ENCODE results near the gene CEP162.
"Not testable (repeated sequence)": the region's sequence is repeated elsewhere in the genome, so short reads cannot be mapped to it uniquely, and the experiment has no call there.

The CEP162 gene

DNA sequence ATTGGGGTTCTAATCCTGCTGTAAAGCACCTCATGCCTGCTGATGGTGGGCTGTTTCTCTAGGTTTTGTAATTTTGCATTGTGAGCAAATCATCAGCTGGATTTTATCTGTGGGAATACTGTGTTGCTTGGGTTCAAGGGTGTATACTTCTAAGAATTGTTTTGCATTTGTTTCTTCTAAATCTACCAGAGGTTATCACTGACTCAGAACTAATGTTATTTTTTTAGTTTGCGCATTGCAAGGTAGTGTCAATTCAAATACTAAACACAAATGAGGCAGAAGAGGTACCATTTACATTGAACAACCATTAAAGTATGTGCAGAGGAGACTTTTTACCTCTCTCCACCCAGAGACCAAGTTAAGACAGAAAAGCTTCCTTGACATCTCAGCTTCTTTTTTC is 60.0 kb downstream of the CEP162 start:
- no peak overlapping the region for H3K4me3 ChIP-seq (ENCODE audit: low read length)
- H3K4me1 ChIP-seq (ENCODE audit: control insufficient read depth, insufficient read depth, low read length), result no peaks in the 10 kb centered on the region
- no peak overlapping the region for H3K27ac ChIP-seq (ENCODE audit: low read depth, low read length)
- H3K27me3 ChIP-seq (ENCODE audit: control insufficient read depth, insufficient read depth, low read length), result no peaks in the 10 kb centered on the region
- H3K9ac ChIP-seq (ENCODE audit: low read length), result no peak overlapping the region
- peaks cover 4% of the 10 kb centered on the region for H3K36me3 ChIP-seq (ENCODE audit: control insufficient read depth, insufficient read depth, low read length)

DNA sequence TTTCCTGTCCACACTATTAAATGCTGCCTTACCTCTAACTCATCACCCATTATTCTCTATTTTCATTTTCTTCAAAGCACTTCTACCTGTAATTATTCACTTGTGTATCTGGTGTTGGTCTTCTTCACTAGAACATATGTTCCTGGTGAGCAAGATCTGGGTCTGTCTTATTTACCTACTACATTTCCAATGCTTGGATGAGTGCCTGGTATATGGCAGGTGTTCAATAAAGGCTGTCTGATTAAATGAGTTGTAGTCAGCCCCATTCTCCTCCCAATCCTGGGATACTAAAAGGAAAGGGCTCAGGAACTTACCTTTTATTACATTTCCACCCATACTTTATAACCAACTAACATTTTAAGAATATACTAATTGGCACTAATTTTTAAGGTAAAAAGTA is 61.0 kb downstream of the CEP162 start:
- H3K27me3 ChIP-seq (ENCODE audit: control insufficient read depth, insufficient read depth, low read length), result no peaks in the 10 kb centered on the region
- H3K36me3 ChIP-seq (ENCODE audit: control insufficient read depth, insufficient read depth, low read length), result peaks cover 4% of the 10 kb centered on the region
- no peaks in the 10 kb centered on the region for H3K4me1 ChIP-seq (ENCODE audit: control insufficient read depth, insufficient read depth, low read length)
- no peak overlapping the region for H3K9ac ChIP-seq (ENCODE audit: low read length)
- no peak overlapping the region for H3K4me3 ChIP-seq (ENCODE audit: low read length)
- H3K27ac ChIP-seq (ENCODE audit: low read depth, low read length), result no peak overlapping the region

DNA sequence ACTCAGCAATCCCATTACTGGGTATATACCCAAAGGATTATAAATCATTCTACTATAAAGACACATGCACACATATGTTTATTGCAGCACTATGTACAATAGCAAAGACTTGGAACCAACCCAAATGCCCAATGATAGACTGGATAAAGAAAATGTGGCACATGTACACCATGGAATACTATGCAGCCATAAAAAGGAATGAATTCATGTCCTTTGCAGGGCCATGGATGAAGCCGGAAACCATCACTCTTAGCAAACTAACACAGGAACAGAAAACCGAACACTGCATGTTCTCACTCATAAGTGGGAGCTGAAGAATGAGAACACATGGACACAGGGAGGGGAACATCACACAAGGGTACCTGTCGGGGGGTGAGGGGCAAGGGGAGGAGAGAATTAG is 63.1 kb downstream of the CEP162 start:
- H3K4me3 ChIP-seq (ENCODE audit: low read length); H3K4me1 ChIP-seq (ENCODE audit: control insufficient read depth, insufficient read depth, low read length); H3K27me3 ChIP-seq (ENCODE audit: control insufficient read depth, insufficient read depth, low read length); H3K36me3 ChIP-seq (ENCODE audit: control insufficient read depth, insufficient read depth, low read length); H3K9ac ChIP-seq (ENCODE audit: low read length); H3K27ac ChIP-seq (ENCODE audit: low read depth, low read length): not testable (repeated sequence)

DNA sequence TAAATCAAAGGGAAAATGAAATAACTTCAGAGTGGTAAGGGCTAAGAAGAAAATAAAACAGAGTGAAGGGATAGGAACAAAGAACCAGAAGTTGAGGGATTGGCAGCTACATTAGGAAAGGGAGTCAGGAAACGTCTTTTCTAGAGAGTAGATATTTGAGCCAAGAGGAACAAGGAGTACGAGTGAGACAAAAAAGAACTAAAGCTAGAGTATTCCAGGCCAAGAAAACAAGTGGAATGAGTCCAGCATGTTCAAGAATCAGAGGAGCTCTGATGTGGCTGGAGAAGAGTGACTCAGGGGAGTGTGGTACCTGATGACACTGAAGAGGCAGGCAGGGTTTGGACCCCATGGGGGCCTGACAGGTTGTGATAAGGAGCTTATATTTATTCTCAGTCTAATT is 66.3 kb downstream of the CEP162 start:
- Histone ChIP-seq H3K4me3 (ENCODE audit: low read length) (no peak overlapping the region), H3K9ac (ENCODE audit: low read length) (no peak overlapping the region), H3K36me3 (ENCODE audit: control insufficient read depth, insufficient read depth, low read length) (peaks cover 4% of the 10 kb centered on the region), H3K4me1 (ENCODE audit: control insufficient read depth, insufficient read depth, low read length) (no peaks in the 10 kb centered on the region), H3K27me3 (ENCODE audit: control insufficient read depth, insufficient read depth, low read length) (no peaks in the 10 kb centered on the region), H3K27ac (ENCODE audit: low read depth, low read length) (no peak overlapping the region)

DNA sequence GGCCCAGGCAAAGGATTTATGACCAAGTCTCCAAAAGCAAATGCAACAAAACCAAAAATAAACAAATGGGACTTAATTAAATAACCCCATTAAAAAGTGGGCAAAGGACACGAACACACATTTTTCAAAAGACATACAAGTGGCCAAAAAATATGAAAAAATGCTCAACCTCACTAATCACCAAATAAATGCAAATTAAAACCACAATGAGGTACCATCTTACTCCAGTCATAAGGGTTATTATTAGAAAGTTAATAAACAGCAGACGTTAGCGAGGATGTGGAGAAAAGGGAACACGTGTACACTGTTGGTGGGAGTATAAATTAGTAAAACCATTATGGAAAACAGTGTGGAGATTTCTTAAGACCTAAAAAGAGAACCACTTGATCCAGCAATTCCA is 71.1 kb downstream of the CEP162 start:
- H3K4me1 ChIP-seq (ENCODE audit: control insufficient read depth, insufficient read depth, low read length), result no peaks in the 10 kb centered on the region
- H3K4me3 ChIP-seq (ENCODE audit: low read length), result no peak overlapping the region
- peaks cover 8% of the 10 kb centered on the region for H3K36me3 ChIP-seq (ENCODE audit: control insufficient read depth, insufficient read depth, low read length)
- H3K27ac ChIP-seq (ENCODE audit: low read depth, low read length), result no peak overlapping the region
- no peak overlapping the region for H3K9ac ChIP-seq (ENCODE audit: low read length)
- no peaks in the 10 kb centered on the region for H3K27me3 ChIP-seq (ENCODE audit: control insufficient read depth, insufficient read depth, low read length)

DNA sequence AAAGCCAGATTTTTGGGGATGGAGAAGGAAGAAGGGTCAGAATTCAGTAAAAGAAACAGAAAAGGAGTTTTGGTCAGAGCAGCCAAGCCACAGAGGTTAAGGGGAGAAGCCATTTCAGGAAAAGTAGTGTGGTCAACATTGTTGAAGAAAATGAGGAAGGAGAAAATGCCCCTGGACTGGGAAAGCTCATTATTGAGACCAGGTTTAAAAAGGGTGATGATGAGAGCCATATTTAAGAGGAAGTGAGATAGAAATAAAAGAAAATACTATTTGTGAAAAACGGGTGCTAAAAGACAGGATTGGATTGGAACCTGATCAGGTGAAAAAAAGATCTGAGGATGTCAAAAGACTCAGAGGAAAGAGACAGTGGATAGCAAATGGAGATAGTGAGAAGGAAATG is 75.8 kb downstream of the CEP162 start:
- H3K36me3 ChIP-seq (ENCODE audit: control insufficient read depth, insufficient read depth, low read length), result peaks cover 8% of the 10 kb centered on the region
- no peak overlapping the region for H3K9ac ChIP-seq (ENCODE audit: low read length)
- H3K4me3 ChIP-seq (ENCODE audit: low read length), result no peak overlapping the region
- no peaks in the 10 kb centered on the region for H3K27me3 ChIP-seq (ENCODE audit: control insufficient read depth, insufficient read depth, low read length)
- H3K27ac ChIP-seq (ENCODE audit: low read depth, low read length), result no peak overlapping the region
- H3K4me1 ChIP-seq (ENCODE audit: control insufficient read depth, insufficient read depth, low read length), result no peaks in the 10 kb centered on the region

DNA sequence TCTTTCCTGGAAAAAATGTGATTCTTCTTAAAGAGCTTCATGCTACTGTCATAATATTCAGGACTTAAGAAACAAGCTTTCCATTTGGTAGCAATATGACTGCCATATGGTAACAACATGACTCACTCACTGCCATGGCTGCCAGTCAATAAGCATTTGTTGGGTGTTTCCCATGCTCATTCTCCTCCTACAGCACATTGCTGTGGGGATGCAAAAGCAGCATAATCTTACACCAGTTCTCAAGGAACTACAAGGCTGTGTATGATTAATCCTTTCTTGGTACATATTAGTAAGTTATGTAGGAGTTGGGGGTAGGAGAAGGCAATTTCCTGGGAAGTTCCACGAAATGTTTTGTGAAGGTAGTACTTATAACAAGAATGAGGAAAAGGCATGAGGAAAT is 76.7 kb downstream of the CEP162 start:
- H3K9ac ChIP-seq (ENCODE audit: low read length), result no peak overlapping the region
- H3K36me3 ChIP-seq (ENCODE audit: control insufficient read depth, insufficient read depth, low read length), result peaks cover 8% of the 10 kb centered on the region
- no peaks in the 10 kb centered on the region for H3K27me3 ChIP-seq (ENCODE audit: control insufficient read depth, insufficient read depth, low read length)
- H3K4me3 ChIP-seq (ENCODE audit: low read length), result no peak overlapping the region
- no peaks in the 10 kb centered on the region for H3K4me1 ChIP-seq (ENCODE audit: control insufficient read depth, insufficient read depth, low read length)
- no peak overlapping the region for H3K27ac ChIP-seq (ENCODE audit: low read depth, low read length)

DNA sequence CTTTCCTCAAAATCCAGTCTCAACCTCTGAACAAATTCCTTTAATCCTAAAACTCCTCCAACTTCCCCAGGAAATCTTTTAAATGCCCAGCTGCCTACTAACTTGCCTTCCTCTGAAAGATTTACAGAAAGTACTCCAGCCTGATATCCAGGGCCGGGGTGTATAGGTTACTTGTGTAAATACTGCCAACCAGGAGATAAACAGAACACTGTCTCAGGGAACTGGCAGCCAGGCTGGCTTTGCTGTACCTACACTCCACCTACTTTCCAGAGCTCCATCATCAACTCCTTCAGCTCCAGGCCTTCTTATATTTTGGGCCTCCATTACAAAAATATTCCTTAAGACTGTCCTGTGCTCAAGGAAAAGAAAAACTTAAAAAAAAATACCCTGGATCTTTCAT is 85.9 kb downstream of the CEP162 start:
- no peaks in the 10 kb centered on the region for H3K27me3 ChIP-seq (ENCODE audit: control insufficient read depth, insufficient read depth, low read length)
- H3K4me3 ChIP-seq (ENCODE audit: low read length), result no peak overlapping the region
- H3K4me1 ChIP-seq (ENCODE audit: control insufficient read depth, insufficient read depth, low read length), result no peaks in the 10 kb centered on the region
- H3K36me3 ChIP-seq (ENCODE audit: control insufficient read depth, insufficient read depth, low read length), result peaks cover 3% of the 10 kb centered on the region
- no peak overlapping the region for H3K9ac ChIP-seq (ENCODE audit: low read length)
- no peak overlapping the region for H3K27ac ChIP-seq (ENCODE audit: low read depth, low read length)

DNA sequence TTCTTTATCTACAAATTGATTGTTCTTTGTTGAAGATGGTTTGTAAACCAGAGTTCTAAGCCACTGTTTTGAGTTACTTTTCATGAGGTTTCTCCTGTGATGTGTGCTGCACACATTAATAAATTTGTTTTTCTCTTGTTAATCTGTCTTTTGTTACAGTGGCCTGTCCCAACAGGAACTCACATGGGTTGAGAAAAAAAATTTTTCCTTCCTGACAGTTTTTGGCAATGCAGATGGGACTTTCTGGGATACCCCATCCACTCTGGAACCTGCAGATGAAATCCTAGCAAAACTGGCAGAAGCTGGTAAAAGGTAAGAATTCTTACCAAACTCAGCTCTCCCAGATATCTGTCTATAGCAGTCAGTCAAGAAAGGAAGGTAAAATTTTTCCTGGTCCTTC is 88.1 kb downstream of the CEP162 start:
- Histone ChIP-seq H3K27me3 (ENCODE audit: control insufficient read depth, insufficient read depth, low read length) (no peaks in the 10 kb centered on the region), H3K9ac (ENCODE audit: low read length) (no peak overlapping the region), H3K4me1 (ENCODE audit: control insufficient read depth, insufficient read depth, low read length) (no peaks in the 10 kb centered on the region), H3K4me3 (ENCODE audit: low read length) (no peak overlapping the region), H3K27ac (ENCODE audit: low read depth, low read length) (no peak overlapping the region), H3K36me3 (ENCODE audit: control insufficient read depth, insufficient read depth, low read length) (peaks cover 3% of the 10 kb centered on the region)

DNA sequence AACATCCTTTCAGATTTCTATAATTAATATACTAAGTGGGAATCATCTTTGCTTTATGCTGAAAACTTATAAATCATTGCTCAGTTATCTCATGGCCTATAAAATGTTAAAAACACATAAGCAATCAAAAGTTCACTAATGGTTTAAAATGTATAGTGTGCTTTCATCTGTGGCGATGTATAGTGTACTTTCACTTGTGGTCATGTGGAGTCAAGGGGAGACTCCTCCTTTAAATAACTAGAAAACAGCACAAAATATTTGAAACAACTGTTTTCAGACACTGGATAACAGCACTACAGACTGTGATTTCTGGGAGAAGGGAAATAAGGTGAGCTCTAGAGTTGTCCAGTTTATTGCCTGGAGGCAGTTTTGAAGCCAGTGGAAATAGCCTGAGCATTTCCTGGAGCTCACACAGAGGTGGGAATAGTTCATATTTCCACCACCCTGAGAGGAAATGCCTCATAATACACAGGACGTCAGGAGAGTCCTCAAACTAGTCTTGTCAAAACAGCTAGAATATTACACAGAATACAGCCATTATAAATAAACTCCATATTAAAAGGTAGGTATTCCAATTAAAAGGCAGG is 89.4 kb downstream of the CEP162 start:
- H3K36me3 ChIP-seq (ENCODE audit: control insufficient read depth, insufficient read depth, low read length), result peaks cover 3% of the 10 kb centered on the region
- no peak overlapping the region for H3K4me3 ChIP-seq (ENCODE audit: low read length)
- no peak overlapping the region for H3K27ac ChIP-seq (ENCODE audit: low read depth, low read length)
- no peaks in the 10 kb centered on the region for H3K4me1 ChIP-seq (ENCODE audit: control insufficient read depth, insufficient read depth, low read length)
- H3K9ac ChIP-seq (ENCODE audit: low read length), result no peak overlapping the region
- H3K27me3 ChIP-seq (ENCODE audit: control insufficient read depth, insufficient read depth, low read length), result no peaks in the 10 kb centered on the region

DNA sequence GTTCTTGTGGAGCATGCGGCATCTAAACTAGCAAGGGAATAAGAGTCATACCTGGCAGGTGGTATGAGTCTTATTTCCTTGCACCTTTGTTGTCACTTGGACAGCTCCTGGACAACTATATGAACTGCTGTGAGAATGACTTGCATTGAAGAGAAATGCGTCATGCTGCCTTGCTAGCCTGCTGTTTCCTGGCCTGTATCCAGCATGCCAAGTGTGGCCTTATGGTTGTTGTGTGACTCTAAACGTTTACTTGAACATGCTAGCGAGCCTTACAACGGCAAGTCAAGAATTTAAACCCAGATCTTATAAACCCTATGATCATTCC is 90.4 kb downstream of the CEP162 start:
- H3K4me1 ChIP-seq (ENCODE audit: control insufficient read depth, insufficient read depth, low read length), result no peaks in the 10 kb centered on the region
- no peak overlapping the region for H3K4me3 ChIP-seq (ENCODE audit: low read length)
- H3K9ac ChIP-seq (ENCODE audit: low read length), result no peak overlapping the region
- H3K27ac ChIP-seq (ENCODE audit: low read depth, low read length), result no peak overlapping the region
- peaks cover 3% of the 10 kb centered on the region for H3K36me3 ChIP-seq (ENCODE audit: control insufficient read depth, insufficient read depth, low read length)
- H3K27me3 ChIP-seq (ENCODE audit: control insufficient read depth, insufficient read depth, low read length), result no peaks in the 10 kb centered on the region

DNA sequence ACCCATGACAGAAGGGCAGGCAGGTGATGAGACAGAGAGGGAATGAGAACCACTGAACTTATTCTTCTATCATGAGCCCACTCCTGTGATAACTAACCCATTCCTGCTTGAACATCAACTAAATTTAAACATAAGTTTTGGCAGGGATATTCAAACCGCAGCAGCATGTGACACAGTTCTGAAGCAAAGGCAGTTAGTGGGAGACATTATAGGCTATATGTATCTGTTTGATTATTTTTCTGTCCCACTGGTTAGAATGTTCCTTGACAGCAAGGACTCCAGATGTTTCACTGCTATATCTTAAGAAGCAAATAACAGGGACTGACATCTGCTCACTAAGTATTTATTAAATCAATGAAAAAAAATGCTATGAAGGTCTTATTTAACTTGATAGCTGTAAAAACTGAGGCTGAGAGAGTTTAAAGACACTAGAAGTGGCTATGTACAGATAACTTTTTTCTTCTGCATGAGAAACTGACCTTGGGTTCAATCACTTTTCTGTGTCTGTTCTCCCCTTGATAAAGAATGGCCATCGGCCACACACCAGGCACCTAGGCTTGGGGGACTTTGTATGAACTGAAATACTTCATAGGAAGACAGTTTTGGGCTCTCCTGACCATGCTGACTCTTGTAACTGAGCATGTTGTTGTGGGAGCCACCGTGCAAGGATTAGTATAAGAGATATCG is 90.9 kb downstream of the CEP162 start:
- Histone ChIP-seq H3K9ac (ENCODE audit: low read length) (no peak overlapping the region), H3K4me1 (ENCODE audit: control insufficient read depth, insufficient read depth, low read length) (no peaks in the 10 kb centered on the region), H3K36me3 (ENCODE audit: control insufficient read depth, insufficient read depth, low read length) (peaks cover 3% of the 10 kb centered on the region), H3K27me3 (ENCODE audit: control insufficient read depth, insufficient read depth, low read length) (no peaks in the 10 kb centered on the region), H3K27ac (ENCODE audit: low read depth, low read length) (no peak overlapping the region), H3K4me3 (ENCODE audit: low read length) (no peak overlapping the region)

DNA sequence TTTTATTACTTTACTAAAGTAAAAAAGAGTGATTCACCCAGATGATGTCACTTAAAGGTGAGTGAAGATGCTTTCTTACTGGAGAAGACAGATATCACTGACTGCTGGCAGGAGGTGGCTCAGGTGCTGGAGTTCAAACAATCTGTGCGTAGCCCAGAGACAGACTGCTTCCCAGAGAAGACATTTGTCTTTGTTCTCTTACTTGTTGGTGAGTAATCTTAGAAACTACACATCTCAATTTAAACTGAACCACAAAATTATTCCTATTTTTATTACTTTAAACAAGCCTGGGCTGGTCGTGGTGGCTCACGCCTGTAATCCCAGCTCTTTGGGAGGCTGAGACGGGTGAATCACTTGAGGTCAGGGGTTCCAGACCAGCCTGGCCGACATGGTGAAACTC is 92.2 kb downstream of the CEP162 start:
- no peaks in the 10 kb centered on the region for H3K27me3 ChIP-seq (ENCODE audit: control insufficient read depth, insufficient read depth, low read length)
- peaks cover 3% of the 10 kb centered on the region for H3K36me3 ChIP-seq (ENCODE audit: control insufficient read depth, insufficient read depth, low read length)
- H3K9ac ChIP-seq (ENCODE audit: low read length), result no peak overlapping the region
- H3K4me3 ChIP-seq (ENCODE audit: low read length), result no peak overlapping the region
- no peaks in the 10 kb centered on the region for H3K4me1 ChIP-seq (ENCODE audit: control insufficient read depth, insufficient read depth, low read length)
- H3K27ac ChIP-seq (ENCODE audit: low read depth, low read length), result no peak overlapping the region
